Pancreas (tissue), 10 donors: ENCODE measurements around the gene RAI1. TPM values are rescaled to one million over a fixed set of nuclear protein-coding genes. Genes with fewer than 3 reads are reported as not detected.
"Not testable (repeated sequence)": the region's sequence is repeated elsewhere in the genome, so short reads cannot be mapped to it uniquely, and the experiment has no call there.

Experiments used
- ATAC-seq, 4 donors: fragments of 200-7000 bp; cut with Tn5 transposase; one replicate each; pipeline versions ENCODE4 v1.8.0 to v1.9.1; 2020; ENCODE audit warnings: mild to moderate bottlenecking in 4 of 4, moderate library complexity in 4 of 4
- DNase-seq, 6 donors: peaks; one replicate each; pipeline ENCODE4 v3.0.0-alpha.2; 2020
- FAIRE-seq: peaks from 2 replicates; lab custom pipeline; 2012; peaks lifted over from hg19 to GRCh38; lab: Jason Lieb, UNC
- H3K27ac ChIP-seq, 4 donors: fragments of 200-600 bp; sonication (generic); 1 replicate in 3 of 4; 2 replicates in 1 of 4; pipeline versions ENCODE4 v1.5.0 to v1.8.0; 2020
- H3K27me3 ChIP-seq, 4 donors: fragments of 200-600 bp; one replicate each; pipeline ENCODE4 v1.8.0; 2021
- H3K36me3 ChIP-seq, 3 donors: fragments of 200-600 bp; sonication (generic) in 1 of 3; one replicate each; pipeline versions ENCODE4 v1.5.0 to v1.8.0; 2020 to 2021
- H3K4me1 ChIP-seq, 3 donors: fragments of 200-600 bp; one replicate each; pipeline ENCODE4 v1.8.0; 2021
- H3K4me3 ChIP-seq, 4 donors: fragments of 200-600 bp; sonication (generic) in 2 of 4; one replicate each; pipeline versions ENCODE4 v1.5.0 to v1.8.0; 2020 to 2021
- H3K9me3 ChIP-seq, 4 donors: fragments of 200-600 bp; one replicate each; pipeline ENCODE4 v1.8.0; 2021
- CTCF ChIP-seq, 4 donors: fragments of 200-600 bp; sonication (generic) in 3 of 4; IDR thresholded peaks; one replicate each; pipeline versions ENCODE4 v1.5.0 to v1.8.0; 2021; ENCODE audit warnings: antibody characterized with exemption in 4 of 4
- WGBS, 2 donors: extraction: QIAGEN DNeasy Blood & Tissue Kit; methylation state at CpG; one replicate each; pipeline ENCODE4 v1.1.7; 2013; 5-methylcytosine and 5-hydroxymethylcytosine counted together
- intact Hi-C, 3 donors: fragments of 100-400 bp; cut with DNase I; formaldehyde crosslinking; loops; one replicate each; pipeline versions ENCODE4 v1.11.1 to v1.14.2; 2022
- polyA plus RNA-seq, 2 donors: library from polyadenylated mRNA; stranded (reverse); fragments of 200-250 nt; gene quantifications; one replicate each; pipeline ENCODE4 v1.2.3, GENCODE V29; 2013
- total RNA-seq, 6 donors: library from RNA; stranded (reverse); fragmentation: NEBNext Ultra II Directional in 4 of 6; extraction: Animal tissue kit (Norgen Biotek cat#: 25700) in 4 of 6; gene quantifications; one replicate each; pipeline versions ENCODE4 v1.2.1 to v1.2.4, GENCODE V29; 2021 to 2023
- donor health status: healthy with polysubstance abuse.
- donor health status: DM: no; HTN: no; CAD: no; lungs with moderate emphysema.
- donor health status: DM: no; HTN: no; CAD: no.
- donor health status: control.
- donor health status: control.
- donor health status: Bipolar disorder and iron deficiency.
- donor health status: DM: yes; HTN: yes; CAD: no.
- donor health status: DM: no; HTN: no; CAD: no.
- donor health status: DM: no; HTN: no; CAD: no.
- donor health status: DM: yes; HTN: yes; CAD: no.

Gene RAI1
- total and polyA plus RNA-seq, 8 donors, result 12.1 to 23.9 (median 16.7) TPM

- H3K27me3 ChIP-seq, result no peaks in the 10 kb centered on the region
- 67 to 80% methylated on average over 5 of the region's 5 CpGs for WGBS, 2 donors
- H3K36me3 ChIP-seq, result no peaks in the 10 kb centered on the region
- intact Hi-C loops, result no loop called here
- H3K4me1 ChIP-seq, result no peaks in the 10 kb centered on the region
- no peak overlapping the region for H3K4me3 ChIP-seq
- TF ChIP-seq CTCF (IDR thresholded peaks at IDR 0.05), result no peak
- DNase-seq (no peak), ATAC-seq (no peak), FAIRE-seq (no peak)
- no peak overlapping the region for H3K27ac ChIP-seq
- no peaks in the 10 kb centered on the region for H3K9me3 ChIP-seq
These were observed 44.9 kb upstream of the RAI1 start for GRCh38 chr17:17636272-17636885.

DNA sequence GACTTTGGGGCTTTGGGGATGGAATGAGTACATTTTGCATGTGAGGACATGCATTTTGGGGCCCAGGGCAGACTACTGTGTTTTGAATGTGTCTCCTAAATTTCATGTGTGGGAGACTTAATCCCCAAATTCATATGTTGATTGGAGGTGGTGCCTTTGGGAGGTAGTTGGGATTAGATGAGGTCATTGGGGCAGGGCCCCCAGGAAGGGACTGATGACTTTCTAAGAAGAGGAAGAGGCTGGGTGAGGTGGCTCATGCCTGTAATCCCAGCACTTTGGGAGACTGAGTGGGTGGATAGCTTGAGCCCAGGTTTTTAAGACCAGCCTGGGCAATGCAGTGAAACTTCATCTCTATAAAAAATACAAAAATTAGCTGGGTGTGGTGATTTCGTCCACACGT, 42.8 kb upstream of the RAI1 start:
- WGBS, 2 donors, result 81 to 90% methylated on average over 2 of the region's 2 CpGs
- no peak for DNase-seq
- no peaks in the 10 kb centered on the region for H3K9me3 ChIP-seq
- no peaks in the 10 kb centered on the region for H3K36me3 ChIP-seq
- TF ChIP-seq CTCF (IDR thresholded peaks at IDR 0.05), result no peak
- intact Hi-C loops, result no loop called here
- H3K4me3 ChIP-seq, result no peak overlapping the region
- no peaks in the 10 kb centered on the region for H3K27me3 ChIP-seq
- H3K27ac ChIP-seq, result no peak overlapping the region
- H3K4me1 ChIP-seq, result no peaks in the 10 kb centered on the region
- FAIRE-seq, result no peak
- no peak for ATAC-seq

GRCh38 chr17:17639661-17640270, 41.5 kb upstream of the RAI1 start:
- H3K4me3 ChIP-seq, FAIRE-seq, H3K27ac ChIP-seq, ATAC-seq, H3K9me3 ChIP-seq, H3K27me3 ChIP-seq, DNase-seq, H3K36me3 ChIP-seq, H3K4me1 ChIP-seq: not testable (repeated sequence)
- WGBS, 2 donors, result 76 to 78% methylated on average over 9 of the region's 9 CpGs
- intact Hi-C loops, result loop anchor here (2.0 to 10.0 kb wide), 5 partner anchors 67 to 287 kb away; partner anchors contain the start of gene RASD1 (in 1 of the 3)

DNA sequence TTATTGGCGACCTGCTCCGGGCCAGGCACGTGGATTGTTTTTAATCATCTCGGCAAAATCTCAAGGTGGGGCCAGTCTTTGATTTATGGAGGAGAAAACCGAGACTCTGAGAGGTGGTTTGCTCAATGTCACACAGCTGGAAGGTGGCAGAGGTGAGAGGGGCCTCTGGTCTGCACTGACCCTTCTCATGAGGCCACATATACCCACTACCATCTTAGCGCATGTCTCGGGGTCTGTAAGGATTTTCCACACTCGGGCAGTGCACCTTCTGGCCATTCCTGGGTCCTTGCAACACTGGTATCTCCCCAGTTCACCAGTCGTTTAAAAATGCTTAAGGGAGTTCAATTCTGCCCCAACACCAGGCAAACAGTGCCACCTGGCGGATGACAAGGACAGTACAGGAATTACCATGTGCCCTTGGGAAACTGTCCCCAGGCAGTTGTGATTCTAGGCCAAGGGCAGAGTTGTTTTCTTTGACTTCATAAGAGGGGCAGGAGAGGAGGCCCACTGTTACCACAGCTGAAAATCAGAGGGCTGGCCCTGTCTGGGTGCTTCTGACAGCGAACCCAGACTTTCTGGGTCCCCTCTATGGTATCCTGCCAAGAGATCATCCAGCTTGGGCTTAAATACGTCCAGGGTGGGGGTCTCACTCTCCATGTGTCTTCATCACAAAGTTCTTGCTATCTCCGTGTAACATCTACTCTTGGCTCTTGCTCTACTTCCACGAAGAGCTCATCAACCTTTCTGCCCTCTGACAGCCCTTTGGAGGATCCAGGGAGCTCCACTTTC, 39.4 kb upstream of the RAI1 start:
- H3K27ac ChIP-seq, result no peak overlapping the region
- peak; percentile 71 to 91 (median 85) for TF ChIP-seq CTCF (IDR thresholded peaks at IDR 0.05)
- FAIRE-seq (no peak), ATAC-seq (peak; percentile 92 to 98 (median 95)), DNase-seq (peak; percentile 60 to 87 (median 74))
- no peaks in the 10 kb centered on the region for H3K9me3 ChIP-seq
- 19 to 21% methylated on average over 14 of the region's 14 CpGs for WGBS, 2 donors
- H3K36me3 ChIP-seq, result no peaks in the 10 kb centered on the region
- intact Hi-C loops, result loop anchor here (2.0 to 10.0 kb wide), 5 partner anchors 70 to 290 kb away; partner anchors contain the start of gene RASD1 (in 1 of the 3)
- H3K4me3 ChIP-seq, result no peak overlapping the region
- H3K4me1 ChIP-seq, result no peaks in the 10 kb centered on the region
- H3K27me3 ChIP-seq, result no peaks in the 10 kb centered on the region

GRCh38 chr17:17645148-17645547, 36.1 kb upstream of the RAI1 start:
- not testable (repeated sequence) for H3K27me3 ChIP-seq, DNase-seq, H3K27ac ChIP-seq, FAIRE-seq, H3K36me3 ChIP-seq, H3K4me1 ChIP-seq, H3K4me3 ChIP-seq, H3K9me3 ChIP-seq, ATAC-seq
- WGBS, 2 donors, result 71 to 74% methylated on average over 4 of the region's 4 CpGs
- intact Hi-C loops, result loop anchor here in 2 of 3 donors (10.0 kb wide), 2 partner anchors 150 to 290 kb away; partner anchors contain the start of gene RASD1 (in 1 of the 2)
